Right ventricle myocardium inferior (tissue), 1 donor: Measurements from ENCODE around the gene NUAK2. TPM values are rescaled to one million over a fixed set of nuclear protein-coding genes. Genes with fewer than 3 reads are reported as not detected.

Source experiments
- ATAC-seq: fragments of 200-7000 bp; cut with Tn5 transposase; one replicate; pipeline ENCODE4 v1.9.1; 2020; ENCODE audit warnings: mild to moderate bottlenecking, moderate library complexity
- DNase-seq: peaks from one replicate; pipeline ENCODE4 v3.0.0; 2021; ENCODE audit errors: missing footprints
- intact Hi-C: fragments of 100-400 bp; cut with DNase I; formaldehyde crosslinking; loops from one replicate; pipeline ENCODE4 v1.11.0; 2022
- total RNA-seq: library from RNA; stranded (reverse); fragmentation: NEBNext Ultra II Directional; extraction: Animal tissue kit (Norgen Biotek cat#: 25700); gene quantifications from one replicate; pipeline ENCODE4 v1.2.1, GENCODE V29; 2021
- donor health status: DM: no; HTN: yes; CAD: no; lungs with severe emphysema.

NUAK2 gene
- total RNA-seq, 1 donor from 2014 or later = 1.1 TPM

DNA sequence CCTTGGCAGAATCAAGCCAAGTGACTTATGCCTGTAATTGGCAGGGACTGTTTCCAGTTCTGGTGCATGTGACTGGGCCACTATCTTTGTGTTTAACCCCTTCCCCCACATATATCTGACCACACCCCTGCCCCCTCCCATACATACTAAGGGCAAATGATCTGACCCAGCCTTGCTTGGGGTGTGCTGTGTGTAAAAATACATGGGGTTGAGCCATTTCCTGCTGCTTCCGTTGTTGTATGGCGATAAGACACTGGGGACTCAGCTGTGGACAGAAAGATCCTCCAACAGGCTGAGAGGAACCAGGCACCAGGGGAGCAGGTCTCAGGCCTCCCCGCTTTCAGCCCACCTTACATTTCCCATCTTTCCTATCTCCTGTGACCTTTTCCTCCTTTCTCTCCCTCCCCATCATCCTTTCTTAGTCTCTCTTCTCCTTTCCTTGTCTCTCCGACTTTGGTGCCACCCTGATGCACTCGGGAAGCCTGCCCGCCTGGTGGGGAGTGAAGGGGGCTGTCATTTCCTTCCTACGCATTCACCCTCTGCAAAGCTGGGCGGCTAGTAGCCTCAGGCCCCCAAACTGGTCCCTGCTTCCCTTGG lies 54.1 kb downstream of the NUAK2 start:
- intact Hi-C loops = no loop called here
- no peak for DNase-seq
- no peak for ATAC-seq

- ATAC-seq (no peak), DNase-seq (no peak)
- intact Hi-C loops = no loop called here
These were observed 54.8 kb downstream of the NUAK2 start for GRCh38 chr1:205266611-205267305.

DNA sequence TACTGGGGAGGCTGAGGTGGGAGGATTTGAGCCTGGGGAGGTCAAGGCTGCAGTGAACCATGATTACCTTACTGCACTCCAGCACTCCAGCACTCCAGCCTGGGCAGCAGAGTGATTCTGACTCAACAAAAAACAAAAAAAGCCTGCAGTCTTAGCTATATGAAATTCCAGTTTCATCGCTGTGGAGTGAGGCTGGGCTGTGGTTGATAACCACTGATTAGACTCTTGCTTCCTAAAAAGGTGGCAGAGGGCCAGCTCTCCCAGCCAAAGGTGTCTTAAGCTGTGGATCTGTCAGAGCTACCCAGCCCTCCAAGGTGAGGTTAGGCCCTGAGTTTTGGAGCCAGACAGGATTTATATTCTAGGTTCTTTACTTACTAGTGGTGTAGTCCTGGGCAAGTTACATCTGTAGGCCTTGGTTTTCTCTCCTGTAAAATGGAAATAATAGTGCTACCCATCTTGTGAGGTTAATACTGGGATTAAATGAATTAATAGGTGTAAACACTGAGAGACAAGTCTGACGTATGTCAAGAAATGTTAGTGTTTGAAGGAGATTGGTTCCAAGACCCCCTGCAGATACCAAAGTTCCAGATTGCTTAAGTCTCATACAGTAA lies 57.9 kb downstream of the NUAK2 start:
- intact Hi-C loops = no loop called here
- DNase-seq = no peak
- ATAC-seq = no peak

- DNase-seq = no peak
- ATAC-seq = no peak
- intact Hi-C loops = no loop called here
These were observed 58.8 kb downstream of the NUAK2 start for GRCh38 chr1:205262731-205263171.

DNA sequence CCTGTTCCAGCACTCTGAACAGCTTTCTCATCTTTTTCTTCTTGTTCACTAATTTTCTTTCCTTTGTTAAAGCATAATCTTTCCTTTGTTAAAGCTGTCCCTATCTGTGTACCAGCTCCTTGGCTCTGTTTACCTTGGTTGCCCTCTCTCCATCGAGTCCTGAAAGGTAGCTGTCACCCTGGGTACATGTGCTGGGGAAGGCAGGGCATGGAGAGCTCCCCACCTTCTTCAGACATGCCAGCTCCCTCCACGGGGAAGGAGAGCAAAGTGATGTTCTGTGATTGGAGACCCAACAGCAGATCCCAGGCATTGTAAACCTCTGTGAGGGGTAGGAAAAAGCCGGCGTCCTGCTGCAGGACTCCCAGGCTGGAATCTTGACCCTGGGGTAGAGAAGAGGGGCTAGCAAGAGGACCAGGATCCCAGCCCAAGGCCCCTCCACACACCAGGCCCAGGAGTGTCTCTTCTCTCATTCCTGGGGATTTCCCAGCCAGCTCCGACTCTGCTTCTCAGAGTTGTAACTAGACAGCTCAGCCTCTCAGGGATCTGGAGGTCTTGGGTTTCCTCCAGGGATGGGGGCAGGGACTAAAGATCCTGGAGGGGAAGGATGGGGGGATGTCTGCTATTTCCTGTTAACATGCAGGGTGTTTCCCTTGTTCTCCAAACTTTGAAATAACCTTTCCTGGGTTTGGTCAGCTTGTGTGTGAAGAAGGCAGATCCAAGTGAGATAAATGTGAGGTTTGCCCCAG lies 59.4 kb downstream of the NUAK2 start:
- DNase-seq (no peak), ATAC-seq (no peak)
- intact Hi-C loops = no loop called here

GRCh38 chr1:205260948-205261732 lies 60.4 kb downstream of the NUAK2 start:
- DNase-seq (no peak), ATAC-seq (no peak)
- intact Hi-C loops = no loop called here

DNA sequence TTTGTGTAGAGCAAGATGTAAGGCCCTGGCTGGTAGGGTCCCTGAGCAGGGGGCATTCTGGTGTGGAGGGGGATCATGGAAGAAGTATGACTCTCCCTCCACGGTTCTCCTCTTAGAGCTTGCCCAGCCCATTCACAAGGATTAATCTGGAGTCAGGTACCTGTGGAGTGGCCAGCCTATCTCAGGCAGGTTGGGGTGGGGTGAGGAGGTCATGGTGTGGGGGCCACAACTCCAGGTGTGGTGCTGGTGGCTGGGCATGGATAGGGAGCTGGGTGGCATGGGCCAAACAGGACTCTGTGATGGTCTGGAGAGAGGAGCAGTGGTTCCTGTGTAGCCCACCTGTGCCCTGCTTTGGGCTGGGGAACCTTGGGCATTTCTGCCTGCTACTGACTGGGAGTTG lies 61.5 kb downstream of the NUAK2 start:
- ATAC-seq (no peak), DNase-seq (no peak)
- intact Hi-C loops = loop anchor here (5.0 kb wide), 2 partner anchors 118 to 283 kb away; no protein-coding TSS in a partner anchor

DNA sequence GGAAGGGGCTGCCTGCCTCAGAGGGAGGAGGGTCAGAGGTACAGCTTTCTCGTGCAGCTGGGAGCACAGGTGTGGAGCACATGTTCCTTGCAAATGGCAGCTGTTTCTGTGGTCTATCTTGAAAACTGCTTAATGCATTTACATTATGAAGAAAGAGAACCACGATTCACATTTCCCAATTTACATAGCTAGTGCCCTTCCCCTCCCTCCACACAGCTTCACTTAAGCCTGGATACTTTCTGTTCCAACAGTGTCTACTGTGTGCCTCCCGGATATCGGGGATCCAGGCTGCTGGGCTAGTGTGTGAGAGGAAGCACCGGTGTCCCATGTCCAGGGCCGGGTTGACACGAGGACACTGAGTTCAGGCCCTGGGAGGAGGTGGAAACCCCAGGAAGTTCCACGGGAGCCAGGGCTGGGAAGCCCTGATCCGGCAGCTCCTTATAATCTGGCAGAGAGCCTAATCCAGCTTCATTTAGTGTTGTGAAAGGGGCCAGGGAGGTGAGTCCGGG lies 62.2 kb downstream of the NUAK2 start:
- peak; percentile 12 for ATAC-seq
- intact Hi-C loops = loop anchor here (5.0 kb wide), 2 partner anchors 117 to 282 kb away; no protein-coding TSS in a partner anchor
- DNase-seq = no peak

- intact Hi-C loops = loop anchor here (5.0 kb wide), 2 partner anchors 116 to 281 kb away; no protein-coding TSS in a partner anchor
- DNase-seq = no peak
- ATAC-seq = no peak
These were observed 62.8 kb downstream of the NUAK2 start for GRCh38 chr1:205258719-205259118.

- no peak for DNase-seq
- ATAC-seq = no peak
- intact Hi-C loops = loop anchor here (5.0 kb wide), 2 partner anchors 116 to 281 kb away; no protein-coding TSS in a partner anchor
These were observed 63.3 kb downstream of the NUAK2 start for GRCh38 chr1:205258261-205258691.

DNA sequence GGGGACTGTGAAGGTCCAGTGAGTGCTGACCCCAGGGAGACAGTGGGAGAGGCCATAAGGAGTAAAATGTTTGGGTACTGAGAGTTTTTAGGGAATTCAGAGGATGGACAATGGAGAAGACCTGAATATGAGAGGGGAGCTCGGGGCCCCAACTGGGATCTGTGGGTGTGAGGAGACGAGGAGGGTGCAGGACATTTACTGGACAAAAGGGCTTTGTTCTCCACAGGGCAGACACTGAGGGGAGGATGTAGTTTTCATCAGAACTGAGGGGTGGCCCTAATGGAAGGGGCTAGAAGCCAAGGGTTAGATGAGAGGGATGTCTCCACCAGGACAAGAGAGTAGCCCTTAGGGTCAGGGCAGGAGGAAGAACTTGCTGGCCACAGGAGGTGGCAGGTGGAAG lies 63.8 kb downstream of the NUAK2 start:
- no peak for ATAC-seq
- DNase-seq = no peak
- intact Hi-C loops = loop anchor here (2.0 to 5.0 kb wide), 4 partner anchors 29 to 280 kb away; no protein-coding TSS in a partner anchor

- DNase-seq (no peak), ATAC-seq (no peak)
- intact Hi-C loops = loop anchor here (1.0 to 5.0 kb wide), 5 partner anchors 28 to 280 kb away; no protein-coding TSS in a partner anchor
These were observed 64.5 kb downstream of the NUAK2 start for GRCh38 chr1:205256951-205257625.

GRCh38 chr1:205255941-205256780 lies 65.4 kb downstream of the NUAK2 start:
- DNase-seq (peak; percentile 92), ATAC-seq (peak; percentile 93)
- intact Hi-C loops = loop anchor here (1.0 to 5.0 kb wide), 5 partner anchors 27 to 279 kb away; no protein-coding TSS in a partner anchor
